ENCODE data around the gene TFF1.

DNA sequence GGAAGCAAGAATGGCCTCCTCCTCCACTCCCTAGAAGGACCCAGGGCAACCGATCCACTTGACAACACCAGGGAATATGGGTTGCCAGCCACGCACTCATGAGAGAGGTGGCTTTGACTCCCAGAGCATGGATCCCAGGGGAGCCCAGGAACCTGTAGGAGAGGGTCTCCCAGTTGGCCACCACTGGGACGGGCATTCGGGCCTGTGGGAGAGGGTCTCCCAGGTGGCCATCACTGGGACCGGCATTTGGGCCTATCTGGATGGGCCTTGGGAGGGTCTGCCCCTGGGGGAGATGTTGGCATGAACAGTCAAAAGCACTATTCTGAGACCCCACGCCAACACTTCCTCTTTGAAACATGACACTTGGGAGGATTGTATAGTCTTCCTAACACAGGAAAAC is 565 bp downstream of the TFF1 start:
- TF ChIP-seq CTCF (IDR thresholded peaks at IDR 0.05), result no peak
- TF ChIP-seq ZFX (IDR thresholded peaks at IDR 0.05; ENCODE audit: borderline replicate concordance), result no peak

Measured in 22Rv1 (cell line).